Dedifferentiated amniotic fluid mesenchymal stem cell (primary cell): ENCODE measurements around the gene SPDEF.

ENCODE experiments used
- DNase-seq: peaks from one replicate; pipeline ENCODE4 v3.0.0-alpha.2; 2016; ENCODE audit errors: extremely low spot score

Gene SPDEF

DNA sequence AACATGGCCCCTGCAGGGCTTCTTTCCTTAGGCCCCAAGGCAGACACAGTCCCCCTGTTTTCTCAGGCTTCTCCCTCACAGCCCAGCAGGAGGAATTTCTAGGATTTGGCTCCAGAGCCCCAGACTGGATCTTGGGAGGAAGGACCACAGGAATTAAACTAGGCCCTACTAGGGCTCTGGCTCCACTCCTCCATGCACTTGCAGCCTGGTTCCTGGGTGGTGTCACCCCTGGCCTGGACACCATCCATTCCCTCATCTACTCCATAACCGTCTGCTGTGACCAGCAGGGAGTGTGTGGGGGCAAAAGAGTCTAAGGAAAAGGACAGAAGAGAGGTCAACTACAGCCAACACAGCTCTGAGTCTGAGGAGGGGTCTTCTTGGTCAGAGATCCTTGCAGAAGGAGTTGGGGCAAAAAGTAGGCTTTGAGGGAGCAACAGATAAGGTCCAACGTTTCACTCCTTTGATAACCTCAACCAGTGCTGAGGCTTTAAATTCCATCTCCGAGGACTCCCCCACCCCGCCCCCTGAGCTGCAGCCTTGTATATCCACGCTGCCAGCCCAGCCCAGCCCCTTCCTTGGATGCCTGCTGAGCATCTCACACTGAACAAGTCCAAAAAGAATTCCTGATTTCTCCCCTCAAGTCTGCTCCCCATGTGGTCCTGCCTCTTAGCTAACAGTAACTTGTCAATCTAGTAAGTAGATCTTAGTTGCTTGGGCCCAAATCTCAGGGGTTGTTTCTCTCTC lies 27.9 kb upstream of the SPDEF start:
- DNase-seq, result no peak

GRCh38 chr6:34583461-34583860 lies 27.3 kb upstream of the SPDEF start:
- no peak for DNase-seq

GRCh38 chr6:34581561-34581920 lies 25.4 kb upstream of the SPDEF start:
- DNase-seq, result no peak

- no peak for DNase-seq
These were observed 24.8 kb upstream of the SPDEF start for GRCh38 chr6:34580707-34581560.

- DNase-seq, result no peak
These were observed 22.5 kb upstream of the SPDEF start for GRCh38 chr6:34578445-34579262.

- DNase-seq, result no peak
These were observed 20.3 kb upstream of the SPDEF start for GRCh38 chr6:34576286-34576955.

DNA sequence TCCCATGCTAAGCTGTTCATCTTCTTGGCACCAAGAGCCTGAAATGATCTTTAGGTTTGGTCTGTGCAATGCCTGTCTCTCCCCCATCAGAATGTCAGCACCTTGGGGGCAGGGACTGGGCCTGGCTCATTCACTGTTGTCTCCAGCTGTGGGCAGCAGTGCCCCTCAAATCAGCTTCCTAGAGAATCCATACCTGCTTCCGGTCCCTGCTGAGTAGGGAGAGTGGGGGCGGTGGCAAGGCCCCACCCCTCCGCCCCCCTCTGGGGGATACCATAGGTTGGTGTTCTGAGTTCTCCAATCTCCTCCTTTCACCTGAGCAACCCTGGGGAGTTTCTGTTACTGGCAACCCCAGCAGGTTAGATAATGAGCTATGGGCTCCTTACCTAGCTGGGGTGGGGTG lies 19.2 kb upstream of the SPDEF start:
- no peak for DNase-seq

DNA sequence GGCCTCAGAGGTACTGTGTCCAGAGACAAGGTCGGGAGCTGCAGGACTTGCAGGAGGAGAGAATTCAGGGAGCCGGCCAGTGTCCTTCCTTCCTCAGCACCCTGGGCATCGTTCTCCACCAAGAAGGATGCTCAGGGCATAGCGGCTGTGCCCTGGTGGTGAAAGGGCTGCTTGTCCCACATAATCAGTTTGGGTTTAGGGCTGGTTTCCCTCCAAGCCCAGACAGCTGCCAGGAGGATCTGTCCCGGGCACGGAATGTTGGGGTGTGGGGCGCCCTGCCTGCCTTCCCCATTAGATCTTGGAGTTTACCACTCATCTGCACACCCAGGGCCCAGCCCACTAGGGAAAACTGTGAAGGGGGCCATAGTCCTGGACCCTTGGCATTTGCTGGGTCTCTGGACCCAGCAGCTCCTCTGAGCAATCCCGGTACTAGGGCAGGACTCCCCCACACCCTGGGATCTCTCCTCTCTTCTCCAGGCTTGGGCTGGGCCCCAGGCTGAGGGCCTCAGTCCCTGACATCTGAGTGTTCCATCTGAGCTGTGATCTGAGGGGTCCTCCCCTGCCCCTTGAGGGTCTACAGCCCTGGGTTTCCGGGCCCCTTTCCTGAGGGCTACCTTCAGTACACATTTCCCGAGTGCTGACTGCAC lies 18.6 kb upstream of the SPDEF start:
- DNase-seq, result no peak

GRCh38 chr6:34573567-34574183 lies 17.5 kb upstream of the SPDEF start:
- no peak for DNase-seq

DNA sequence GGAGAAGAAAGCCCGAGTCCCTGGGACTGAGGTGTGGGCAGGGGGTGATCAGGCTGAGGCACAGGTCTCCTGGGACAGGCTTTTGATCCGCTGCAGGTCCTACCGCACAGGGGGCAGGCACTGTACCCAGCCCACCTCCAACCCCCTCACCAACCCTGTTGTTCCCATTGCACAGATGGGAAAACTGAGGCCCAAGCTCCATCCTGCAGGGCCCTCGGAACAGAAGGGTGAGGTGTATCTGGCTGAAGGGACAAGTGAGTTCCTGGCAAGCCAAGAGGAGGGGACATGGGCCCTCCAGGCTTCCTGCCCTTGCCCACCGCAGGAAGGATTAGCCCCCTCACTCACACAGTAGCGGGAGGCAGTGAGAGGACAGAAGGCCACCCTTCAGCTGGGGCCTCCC lies 16.5 kb upstream of the SPDEF start:
- no peak for DNase-seq

- DNase-seq, result no peak
These were observed 15.9 kb upstream of the SPDEF start for GRCh38 chr6:34572021-34572420.

GRCh38 chr6:34571388-34571787 lies 15.3 kb upstream of the SPDEF start:
- no peak for DNase-seq

DNA sequence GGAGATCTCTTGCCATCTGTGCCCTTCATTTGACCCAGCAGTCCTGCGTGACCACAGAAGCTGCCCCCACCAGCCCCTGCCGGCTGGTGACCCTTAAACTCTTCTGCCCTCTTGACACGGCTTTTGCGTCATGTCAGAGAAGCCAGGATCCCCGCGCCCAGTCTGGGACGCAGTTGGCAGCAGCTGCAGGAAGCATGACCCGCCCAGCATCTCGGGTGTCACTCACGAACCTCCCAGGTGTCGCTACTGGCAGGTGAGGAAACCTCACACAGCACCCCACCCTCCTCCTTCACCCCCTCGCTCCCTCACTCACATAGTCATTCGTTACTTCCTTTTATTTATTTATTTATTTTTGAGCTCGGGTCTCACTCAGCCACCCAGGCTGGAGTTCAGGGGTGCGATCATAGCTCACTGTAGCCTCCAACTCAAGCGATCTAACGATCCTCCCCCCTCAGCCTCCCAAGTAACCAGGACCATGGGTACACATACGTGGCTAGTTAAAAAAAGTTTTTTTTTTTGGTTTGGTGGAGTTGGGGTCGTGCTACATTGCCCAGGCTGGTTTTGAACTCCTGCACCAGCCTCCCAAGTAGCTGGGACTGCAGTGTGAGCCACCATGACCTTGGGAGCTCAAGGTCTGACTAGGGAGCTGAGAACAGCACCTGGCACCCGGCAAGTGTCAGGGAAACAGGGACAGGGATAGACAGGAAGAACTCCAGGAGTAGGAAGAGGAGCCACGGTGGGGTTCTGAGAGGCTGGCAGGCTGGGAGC lies 14.1 kb upstream of the SPDEF start:
- DNase-seq, result no peak

- no peak for DNase-seq
These were observed 13.3 kb upstream of the SPDEF start for GRCh38 chr6:34569361-34569973.

DNA sequence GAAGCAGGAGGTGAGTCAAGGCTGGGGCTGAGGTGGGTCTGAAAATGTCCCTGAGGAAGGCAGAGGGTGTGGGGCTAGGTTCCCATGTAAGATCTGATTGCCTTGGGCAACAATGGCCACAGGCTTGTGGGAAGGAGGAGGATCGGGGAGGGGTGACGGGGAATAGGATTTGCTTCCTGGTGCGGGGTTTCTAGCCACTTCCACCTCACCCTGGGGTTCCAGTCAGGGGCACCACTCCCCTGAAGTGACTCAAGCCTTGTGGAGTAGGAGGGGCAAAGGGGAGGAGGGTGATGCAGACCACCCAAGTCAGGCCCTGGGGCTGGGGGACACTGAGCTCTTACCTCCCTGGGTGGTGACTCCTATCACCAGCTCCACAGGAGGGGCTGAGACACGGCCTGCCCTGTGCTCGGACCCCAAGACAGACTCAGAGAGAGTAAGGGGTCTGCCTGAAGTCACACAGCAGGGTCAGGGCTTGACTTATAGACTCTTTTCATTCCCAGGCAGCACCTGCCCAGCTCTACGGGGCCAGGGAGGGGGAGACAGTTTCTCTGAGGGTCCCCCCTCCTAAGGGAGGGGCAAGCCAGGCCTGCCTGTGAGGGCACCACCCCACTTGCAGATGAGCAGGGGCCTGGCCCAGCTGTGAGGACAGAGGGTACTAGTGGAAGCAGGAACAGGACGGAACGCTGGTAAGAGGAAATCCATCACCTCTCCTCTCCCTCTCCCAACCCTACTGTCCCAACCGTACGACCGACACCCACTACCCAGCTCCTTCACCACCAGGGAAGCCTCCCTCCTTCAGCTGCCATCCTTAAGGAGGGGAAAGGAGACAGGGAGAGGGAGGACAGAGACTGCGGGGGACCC lies 12.4 kb upstream of the SPDEF start:
- DNase-seq, result no peak

- DNase-seq, result no peak
These were observed 10.9 kb upstream of the SPDEF start for GRCh38 chr6:34566830-34567546.

GRCh38 chr6:34565722-34566137 lies 9.6 kb upstream of the SPDEF start:
- DNase-seq, result no peak

DNA sequence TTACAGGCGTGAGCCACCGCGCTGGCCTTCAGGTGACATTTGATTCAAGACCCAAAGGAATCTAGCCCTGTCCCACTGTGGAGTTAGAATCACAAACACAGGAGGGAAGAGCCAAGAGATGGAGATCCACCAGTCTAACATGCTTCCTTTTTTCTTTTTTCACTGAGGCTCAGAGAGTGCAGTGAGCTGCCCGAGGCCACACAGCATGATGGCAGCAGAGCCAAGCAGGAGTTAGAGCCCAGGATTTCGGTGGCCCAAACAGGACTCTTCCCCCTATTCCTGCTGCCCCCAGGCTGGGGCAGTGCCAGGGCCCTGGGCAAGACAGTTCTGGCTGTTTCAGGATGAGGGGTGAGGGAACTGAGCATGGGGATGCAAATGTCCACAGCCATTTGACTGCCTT lies 8.1 kb upstream of the SPDEF start:
- no peak for DNase-seq
